Uterus (tissue), 4 donors: ENCODE data around the gene GRAMD1C. TPM values are rescaled to one million over a fixed set of nuclear protein-coding genes. Genes with fewer than 3 reads are reported as not detected.

Experiments used
- DNase-seq, 2 donors: peaks; one replicate each; pipeline ENCODE4 v3.0.0-alpha.2; 2019 to 2020
- H3K27ac ChIP-seq, 2 donors: fragments of 200-600 bp; sonication (generic); 1 replicate in 1 of 2; 2 replicates in 1 of 2; pipeline ENCODE4 v1.5.1; 2016 to 2018
- H3K27me3 ChIP-seq, 2 donors: fragments of 200-600 bp; sonication (generic); one replicate each; pipeline ENCODE4 v1.5.1; 2018 to 2019; ENCODE audit warnings: control low read depth in 1 of 2
- H3K36me3 ChIP-seq, 2 donors: fragments of 200-600 bp; sonication (generic); one replicate each; pipeline ENCODE4 v1.5.1; 2019; ENCODE audit warnings: control low read depth in 1 of 2
- H3K4me1 ChIP-seq, 2 donors: fragments of 200-600 bp; sonication (generic); one replicate each; pipeline ENCODE4 v1.5.1; 2018 to 2019; ENCODE audit warnings: control low read depth in 1 of 2
- H3K4me3 ChIP-seq, 2 donors: fragments of 200-600 bp; sonication (generic); 1 replicate in 1 of 2; 2 replicates in 1 of 2; pipeline ENCODE4 v1.5.1; 2018 to 2019; ENCODE audit warnings: mild to moderate bottlenecking in 1 of 2
- H3K9me3 ChIP-seq, 2 donors: fragments of 200-600 bp; sonication (generic); one replicate each; pipeline ENCODE4 v1.5.1; 2019; ENCODE audit warnings: control low read depth in 1 of 2
- POLR2A ChIP-seq, 2 donors: fragments of 450-650 bp; IDR thresholded peaks; one replicate each; pipeline ENCODE4 v1.6.1; 2016; ENCODE audit warnings: antibody characterized with exemption in 2 of 2, mild to moderate bottlenecking in 1 of 2, moderate library complexity in 1 of 2
- intact Hi-C: fragments of 100-400 bp; cut with DNase I; formaldehyde crosslinking; loops from one replicate; pipeline ENCODE4 v1.15.1; 2023; ENCODE audit warnings: low total_unique reads
- total RNA-seq, 4 donors: library from RNA; depleted of rRNA in 3 of 4; stranded (reverse); fragments of >200 nt in 3 of 4; gene quantifications; one replicate each; pipeline versions ENCODE4 v1.1.0 to v1.2.4, GENCODE V29; 2014 to 2023
- TF ChIP-seq, protein P1 (sequence below), 4 experiments: fragments of 200-600 bp in 2 of 4; fragments of 450-650 bp in 2 of 4; sonication (generic) in 2 of 4; IDR thresholded peaks; one replicate each; pipeline ENCODE4 v1.5.1; 2016 to 2019; ENCODE audit warnings: antibody characterized with exemption in 4 of 4, mild to moderate bottlenecking in 2 of 4, moderate library complexity in 1 of 4
- donor health status: DM: yes; HTN: yes; CAD: no.

The GRAMD1C gene
- total RNA-seq, 4 donors from 2014 or later, result 0.26 to 16.6 (median 6.9) TPM

DNA sequence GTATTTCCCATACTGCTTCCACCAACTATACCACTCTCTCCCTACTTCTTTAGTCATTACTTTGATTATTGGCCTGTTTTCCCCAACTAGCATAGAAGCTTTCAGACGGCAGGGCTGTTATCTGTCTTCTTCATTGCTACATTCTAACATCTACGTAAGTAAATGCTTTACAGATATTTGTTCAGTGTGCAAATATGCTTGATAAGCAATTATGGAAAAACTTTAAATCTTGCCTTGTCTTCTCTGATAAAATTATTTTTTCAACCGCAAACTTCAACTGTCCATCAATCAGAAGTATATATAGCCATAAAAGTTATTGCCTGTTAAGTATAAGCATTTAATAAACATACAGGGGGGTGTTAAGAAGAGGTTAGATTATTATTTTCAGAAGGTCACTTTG, 145.0 kb downstream of the GRAMD1C start:
- H3K9me3 ChIP-seq, result no peaks in the 10 kb centered on the region
- no peak overlapping the region for H3K4me3 ChIP-seq
- no peaks in the 10 kb centered on the region for H3K36me3 ChIP-seq
- TF ChIP-seq POLR2A (IDR thresholded peaks at IDR 0.05), result no peak
- TF ChIP-seq, protein P1, sequence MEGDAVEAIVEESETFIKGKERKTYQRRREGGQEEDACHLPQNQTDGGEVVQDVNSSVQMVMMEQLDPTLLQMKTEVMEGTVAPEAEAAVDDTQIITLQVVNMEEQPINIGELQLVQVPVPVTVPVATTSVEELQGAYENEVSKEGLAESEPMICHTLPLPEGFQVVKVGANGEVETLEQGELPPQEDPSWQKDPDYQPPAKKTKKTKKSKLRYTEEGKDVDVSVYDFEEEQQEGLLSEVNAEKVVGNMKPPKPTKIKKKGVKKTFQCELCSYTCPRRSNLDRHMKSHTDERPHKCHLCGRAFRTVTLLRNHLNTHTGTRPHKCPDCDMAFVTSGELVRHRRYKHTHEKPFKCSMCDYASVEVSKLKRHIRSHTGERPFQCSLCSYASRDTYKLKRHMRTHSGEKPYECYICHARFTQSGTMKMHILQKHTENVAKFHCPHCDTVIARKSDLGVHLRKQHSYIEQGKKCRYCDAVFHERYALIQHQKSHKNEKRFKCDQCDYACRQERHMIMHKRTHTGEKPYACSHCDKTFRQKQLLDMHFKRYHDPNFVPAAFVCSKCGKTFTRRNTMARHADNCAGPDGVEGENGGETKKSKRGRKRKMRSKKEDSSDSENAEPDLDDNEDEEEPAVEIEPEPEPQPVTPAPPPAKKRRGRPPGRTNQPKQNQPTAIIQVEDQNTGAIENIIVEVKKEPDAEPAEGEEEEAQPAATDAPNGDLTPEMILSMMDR (IDR thresholded peaks at IDR 0.05), result no peak
- no peak overlapping the region for H3K27ac ChIP-seq
- DNase-seq, result no peak
- intact Hi-C loops, result no loop called here
- H3K4me1 ChIP-seq, result no peaks in the 10 kb centered on the region
- no peaks in the 10 kb centered on the region for H3K27me3 ChIP-seq

DNA sequence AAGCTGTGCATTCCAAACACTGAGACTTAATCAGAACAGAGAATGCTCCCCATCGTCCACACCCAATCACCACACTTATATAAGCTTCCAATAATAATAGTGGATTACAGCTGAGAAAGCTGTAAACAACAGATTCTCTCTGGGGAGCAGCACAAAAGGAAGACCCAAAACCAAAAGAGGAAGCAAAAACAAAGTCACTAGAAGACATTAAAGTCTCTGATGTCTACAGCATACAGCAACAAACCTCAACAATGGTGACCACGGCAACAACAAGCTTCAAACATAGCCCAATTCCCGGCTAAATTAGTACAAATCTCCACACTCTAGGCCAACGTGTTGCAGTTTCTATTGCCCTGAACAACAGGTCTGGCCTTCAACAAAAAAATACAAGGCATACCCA, 147.0 kb downstream of the GRAMD1C start:
- no peak for DNase-seq
- no peaks in the 10 kb centered on the region for H3K27me3 ChIP-seq
- intact Hi-C loops, result no loop called here
- no peak overlapping the region for H3K4me3 ChIP-seq
- H3K4me1 ChIP-seq, result no peaks in the 10 kb centered on the region
- H3K9me3 ChIP-seq, result no peaks in the 10 kb centered on the region
- TF ChIP-seq POLR2A (IDR thresholded peaks at IDR 0.05), result no peak
- TF ChIP-seq, protein P1 (IDR thresholded peaks at IDR 0.05), result no peak
- no peaks in the 10 kb centered on the region for H3K36me3 ChIP-seq
- no peak overlapping the region for H3K27ac ChIP-seq

Other genes with a start within 250 kb of the GRAMD1C start
- gene USF3, start 142.1 kb upstream of the GRAMD1C start, total RNA-seq, result 10 to 100 TPM; 14.2 to 27.1 (median 21.4) TPM
- 100 to 1,000 TPM in 2 of 4 donors, 10 to 100 TPM in 2; 90.5 to 171 (median 121) TPM for gene NAA50, start 92.5 kb upstream of the GRAMD1C start, total RNA-seq
- gene ATP6V1A, start 91.8 kb upstream of the GRAMD1C start, total RNA-seq, result 10 to 100 TPM; 11.5 to 81.8 (median 39.7) TPM
- 10 to 100 TPM in 1 of 4 donors, 1 to 10 TPM in 2, under 1 TPM in 1; 0.29 to 10.8 (median 4.9) TPM for gene ZDHHC23, start 109.2 kb downstream of the GRAMD1C start, total RNA-seq
- 1 to 10 TPM; 4.1 to 9.8 (median 7.0) TPM for gene CCDC191, start 217.7 kb downstream of the GRAMD1C start, total RNA-seq
- gene QTRT2, start 217.9 kb downstream of the GRAMD1C start, total RNA-seq, result 10 to 100 TPM in 3 of 4 donors, 1 to 10 TPM in 1; 2.4 to 54.5 (median 25.4) TPM